Spinal cord (tissue), 10 donors: Measurements from ENCODE around the gene GAREM1. TPM values are rescaled to one million over a fixed set of nuclear protein-coding genes. Genes with fewer than 3 reads are reported as not detected.
"Not testable (repeated sequence)": the region's sequence is repeated elsewhere in the genome, so short reads cannot be mapped to it uniquely, and the experiment has no call there.

Experiments
- DNase-seq, 6 donors: peaks; one replicate each; pipeline versions ENCODE4 v3.0.0 to v3.0.0-alpha.2; 2013 to 2015; ENCODE audit warnings: low spot score in 6 of 6, low read depth in 4 of 6
- H3K27ac ChIP-seq: one replicate; pipeline ENCODE4 v1.5.1; 2013; ENCODE audit warnings: low read depth, low read length, control low read depth
- H3K27me3 ChIP-seq: one replicate; pipeline ENCODE4 v1.6.1; 2013; ENCODE audit warnings: low read length; ENCODE audit not compliant: control insufficient read depth, insufficient read depth
- H3K36me3 ChIP-seq: one replicate; pipeline ENCODE4 v1.6.1; 2013; ENCODE audit warnings: low read length; ENCODE audit not compliant: control insufficient read depth, insufficient read depth
- H3K4me1 ChIP-seq: one replicate; pipeline ENCODE4 v1.6.1; 2013; ENCODE audit warnings: low read length; ENCODE audit not compliant: control insufficient read depth, insufficient read depth
- H3K4me3 ChIP-seq: one replicate; pipeline ENCODE4 v1.5.1; 2013; ENCODE audit warnings: low read depth, low read length, control low read depth
- H3K9me3 ChIP-seq: one replicate; pipeline ENCODE4 v1.6.1; 2013; ENCODE audit warnings: low read length; ENCODE audit not compliant: control insufficient read depth, insufficient read depth
- WGBS: methylation state at CpG from one replicate; pipeline ENCODE4 v1.1.5; 2013; ENCODE audit warnings: missing lambda C conversion rate; ENCODE audit not compliant: insufficient coverage; 5-methylcytosine and 5-hydroxymethylcytosine counted together
- polyA plus RNA-seq, 2 donors: library from polyadenylated mRNA; unstranded; fragments of 120-200 nt; gene quantifications; one replicate each; pipeline ENCODE4 v1.2.1, GENCODE V29; 2013; ENCODE audit not compliant: insufficient read length in 2 of 2
- total RNA-seq, 2 donors: library from RNA; depleted of rRNA in 1 of 2; stranded (reverse); fragments of 120-200 nt in 1 of 2; fragments of >200 nt in 1 of 2; gene quantifications; one replicate each; pipeline versions ENCODE4 v1.2.3 to v1.2.4, GENCODE V29; 2013 to 2014
- donor health status: healthy.

The GAREM1 gene
- total and polyA plus RNA-seq, 4 donors = 12.3 to 19.7 (median 16.6) TPM

GRCh38 chr18:32252141-32252860, 218.4 kb downstream of the GAREM1 start:
- 93% methylated on average over 5 of the region's 8 CpGs for WGBS
- no peaks in the 10 kb centered on the region for H3K9me3 ChIP-seq
- H3K36me3 ChIP-seq = no peaks in the 10 kb centered on the region
- no peak for DNase-seq
- no peak overlapping the region for H3K4me3 ChIP-seq
- H3K4me1 ChIP-seq = no peaks in the 10 kb centered on the region
- H3K27me3 ChIP-seq = no peaks in the 10 kb centered on the region
- no peak overlapping the region for H3K27ac ChIP-seq

- no peak for DNase-seq
- 80% methylated on average over 2 of the region's 3 CpGs for WGBS
- H3K4me3 ChIP-seq = no peak overlapping the region
- H3K4me1 ChIP-seq = no peaks in the 10 kb centered on the region
- H3K36me3 ChIP-seq = no peaks in the 10 kb centered on the region
- H3K9me3 ChIP-seq = no peaks in the 10 kb centered on the region
- H3K27me3 ChIP-seq = no peaks in the 10 kb centered on the region
- H3K27ac ChIP-seq = no peak overlapping the region
These were observed 219.2 kb downstream of the GAREM1 start for GRCh38 chr18:32251466-32251865.

GRCh38 chr18:32249147-32249929, 221.3 kb downstream of the GAREM1 start:
- Histone ChIP-seq H3K27me3 (no peaks in the 10 kb centered on the region), H3K4me1 (no peaks in the 10 kb centered on the region), H3K36me3 (no peaks in the 10 kb centered on the region), H3K9me3 (no peaks in the 10 kb centered on the region), H3K27ac (no peak overlapping the region), H3K4me3 (no peak overlapping the region)
- 67% methylated on average over 2 of the region's 8 CpGs for WGBS
- DNase-seq = peak in 1 of 6 donors; percentile 48

- Histone ChIP-seq H3K27me3 (no peaks in the 10 kb centered on the region), H3K4me3 (no peak overlapping the region), H3K27ac (no peak overlapping the region), H3K36me3 (no peaks in the 10 kb centered on the region), H3K4me1 (peaks cover 3% of the 10 kb centered on the region), H3K9me3 (no peaks in the 10 kb centered on the region)
- peak in 3 of 6 donors; percentile 6 to 78 (median 62) for DNase-seq
- WGBS = 67% methylated on average over 2 of the region's 5 CpGs
These were observed 225.8 kb downstream of the GAREM1 start for GRCh38 chr18:32244881-32245280.

GRCh38 chr18:32243358-32243757, 227.3 kb downstream of the GAREM1 start:
- peaks cover 3% of the 10 kb centered on the region for H3K4me1 ChIP-seq
- WGBS = 66% methylated on average over 5 of the region's 6 CpGs
- no peak for DNase-seq
- no peak overlapping the region for H3K27ac ChIP-seq
- H3K27me3 ChIP-seq = no peaks in the 10 kb centered on the region
- no peaks in the 10 kb centered on the region for H3K36me3 ChIP-seq
- no peak overlapping the region for H3K4me3 ChIP-seq
- H3K9me3 ChIP-seq = no peaks in the 10 kb centered on the region

GRCh38 chr18:32242395-32242794, 228.3 kb downstream of the GAREM1 start:
- no peaks in the 10 kb centered on the region for H3K27me3 ChIP-seq
- no peak overlapping the region for H3K27ac ChIP-seq
- peaks cover 3% of the 10 kb centered on the region for H3K4me1 ChIP-seq
- no peak overlapping the region for H3K4me3 ChIP-seq
- no peak for DNase-seq
- H3K36me3 ChIP-seq = no peaks in the 10 kb centered on the region
- H3K9me3 ChIP-seq = no peaks in the 10 kb centered on the region
- no CpG with 5 or more reads among the region's 2 CpGs for WGBS

- Histone ChIP-seq H3K4me3 (no peak overlapping the region), H3K36me3 (no peaks in the 10 kb centered on the region), H3K9me3 (no peaks in the 10 kb centered on the region), H3K27ac (no peak overlapping the region), H3K27me3 (no peaks in the 10 kb centered on the region), H3K4me1 (peaks cover 3% of the 10 kb centered on the region)
- DNase-seq = no peak
- WGBS = 97% methylated on average over 3 of the region's 5 CpGs
These were observed 231.9 kb downstream of the GAREM1 start for GRCh38 chr18:32238635-32239268.

- H3K27ac ChIP-seq = no peak overlapping the region
- DNase-seq = no peak
- WGBS = no CpG with 5 or more reads among the region's 3 CpGs
- no peaks in the 10 kb centered on the region for H3K4me1 ChIP-seq
- H3K9me3 ChIP-seq = no peaks in the 10 kb centered on the region
- H3K36me3 ChIP-seq = no peaks in the 10 kb centered on the region
- H3K4me3 ChIP-seq = no peak overlapping the region
- no peaks in the 10 kb centered on the region for H3K27me3 ChIP-seq
These were observed 233.6 kb downstream of the GAREM1 start for GRCh38 chr18:32237049-32237448.

GRCh38 chr18:32233348-32233747, 237.3 kb downstream of the GAREM1 start:
- H3K27me3 ChIP-seq = not testable (repeated sequence)
- 97% methylated on average over 13 of the region's 15 CpGs for WGBS

More at GRCh38 chr18:32233348-32233747, 237.3 kb downstream of the GAREM1 start:
- H3K36me3 ChIP-seq, H3K27ac ChIP-seq, DNase-seq, H3K4me3 ChIP-seq, H3K4me1 ChIP-seq, H3K9me3 ChIP-seq: not testable (repeated sequence)
